Uterus (tissue), 4 donors: ENCODE results near the gene SLC15A5. TPM values are rescaled to one million over a fixed set of nuclear protein-coding genes. Genes with fewer than 3 reads are reported as not detected.

ENCODE experiments used
- DNase-seq, 2 donors: peaks; one replicate each; pipeline ENCODE4 v3.0.0-alpha.2; 2019 to 2020
- H3K27ac ChIP-seq, 2 donors: fragments of 200-600 bp; sonication (generic); 1 replicate in 1 of 2; 2 replicates in 1 of 2; pipeline ENCODE4 v1.5.1; 2016 to 2018
- H3K27me3 ChIP-seq, 2 donors: fragments of 200-600 bp; sonication (generic); one replicate each; pipeline ENCODE4 v1.5.1; 2018 to 2019; ENCODE audit warnings: control low read depth in 1 of 2
- H3K36me3 ChIP-seq, 2 donors: fragments of 200-600 bp; sonication (generic); one replicate each; pipeline ENCODE4 v1.5.1; 2019; ENCODE audit warnings: control low read depth in 1 of 2
- H3K4me1 ChIP-seq, 2 donors: fragments of 200-600 bp; sonication (generic); one replicate each; pipeline ENCODE4 v1.5.1; 2018 to 2019; ENCODE audit warnings: control low read depth in 1 of 2
- H3K4me3 ChIP-seq, 2 donors: fragments of 200-600 bp; sonication (generic); 1 replicate in 1 of 2; 2 replicates in 1 of 2; pipeline ENCODE4 v1.5.1; 2018 to 2019; ENCODE audit warnings: mild to moderate bottlenecking in 1 of 2
- H3K9me3 ChIP-seq, 2 donors: fragments of 200-600 bp; sonication (generic); one replicate each; pipeline ENCODE4 v1.5.1; 2019; ENCODE audit warnings: control low read depth in 1 of 2
- POLR2A ChIP-seq, 2 donors: fragments of 450-650 bp; IDR thresholded peaks; one replicate each; pipeline ENCODE4 v1.6.1; 2016; ENCODE audit warnings: antibody characterized with exemption in 2 of 2, mild to moderate bottlenecking in 1 of 2, moderate library complexity in 1 of 2
- intact Hi-C: fragments of 100-400 bp; cut with DNase I; formaldehyde crosslinking; loops from one replicate; pipeline ENCODE4 v1.15.1; 2023; ENCODE audit warnings: low total_unique reads
- total RNA-seq, 4 donors: library from RNA; depleted of rRNA in 3 of 4; stranded (reverse); fragments of >200 nt in 3 of 4; gene quantifications; one replicate each; pipeline versions ENCODE4 v1.1.0 to v1.2.4, GENCODE V29; 2014 to 2023
- TF ChIP-seq, protein P1 (sequence below), 4 experiments: fragments of 200-600 bp in 2 of 4; fragments of 450-650 bp in 2 of 4; sonication (generic) in 2 of 4; IDR thresholded peaks; one replicate each; pipeline ENCODE4 v1.5.1; 2016 to 2019; ENCODE audit warnings: antibody characterized with exemption in 4 of 4, mild to moderate bottlenecking in 2 of 4, moderate library complexity in 1 of 4
- donor health status: DM: yes; HTN: yes; CAD: no.

SLC15A5 gene
- total RNA-seq, 4 donors from 2014 or later: not detected

DNA sequence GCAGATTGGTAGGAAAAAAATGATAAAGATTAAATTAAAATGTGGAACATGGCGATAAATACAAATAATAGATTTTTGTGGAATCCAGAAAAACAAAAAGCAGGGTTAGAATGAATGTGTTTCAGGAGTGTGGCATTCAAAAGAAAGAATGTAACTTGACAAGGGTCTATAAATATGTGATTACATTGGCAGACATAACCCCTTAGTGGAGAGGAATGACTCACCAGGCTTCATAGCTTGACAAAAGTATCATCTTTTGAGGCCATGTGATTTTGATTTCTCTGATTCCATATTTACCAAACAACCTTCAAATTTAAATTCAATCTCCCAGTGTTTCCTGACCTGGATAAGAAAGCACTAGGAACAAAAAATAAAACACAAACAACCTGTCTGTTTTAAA is 45.5 kb upstream of the SLC15A5 start:
- TF ChIP-seq POLR2A (IDR thresholded peaks at IDR 0.05): no peak
- TF ChIP-seq, protein P1, sequence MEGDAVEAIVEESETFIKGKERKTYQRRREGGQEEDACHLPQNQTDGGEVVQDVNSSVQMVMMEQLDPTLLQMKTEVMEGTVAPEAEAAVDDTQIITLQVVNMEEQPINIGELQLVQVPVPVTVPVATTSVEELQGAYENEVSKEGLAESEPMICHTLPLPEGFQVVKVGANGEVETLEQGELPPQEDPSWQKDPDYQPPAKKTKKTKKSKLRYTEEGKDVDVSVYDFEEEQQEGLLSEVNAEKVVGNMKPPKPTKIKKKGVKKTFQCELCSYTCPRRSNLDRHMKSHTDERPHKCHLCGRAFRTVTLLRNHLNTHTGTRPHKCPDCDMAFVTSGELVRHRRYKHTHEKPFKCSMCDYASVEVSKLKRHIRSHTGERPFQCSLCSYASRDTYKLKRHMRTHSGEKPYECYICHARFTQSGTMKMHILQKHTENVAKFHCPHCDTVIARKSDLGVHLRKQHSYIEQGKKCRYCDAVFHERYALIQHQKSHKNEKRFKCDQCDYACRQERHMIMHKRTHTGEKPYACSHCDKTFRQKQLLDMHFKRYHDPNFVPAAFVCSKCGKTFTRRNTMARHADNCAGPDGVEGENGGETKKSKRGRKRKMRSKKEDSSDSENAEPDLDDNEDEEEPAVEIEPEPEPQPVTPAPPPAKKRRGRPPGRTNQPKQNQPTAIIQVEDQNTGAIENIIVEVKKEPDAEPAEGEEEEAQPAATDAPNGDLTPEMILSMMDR (IDR thresholded peaks at IDR 0.05): no peak
- H3K4me3 ChIP-seq: no peak overlapping the region
- no peaks in the 10 kb centered on the region for H3K4me1 ChIP-seq
- no peaks in the 10 kb centered on the region for H3K36me3 ChIP-seq
- H3K27ac ChIP-seq: no peak overlapping the region
- intact Hi-C loops: no loop called here
- no peak for DNase-seq
- no peaks in the 10 kb centered on the region for H3K9me3 ChIP-seq
- H3K27me3 ChIP-seq: no peaks in the 10 kb centered on the region

DNA sequence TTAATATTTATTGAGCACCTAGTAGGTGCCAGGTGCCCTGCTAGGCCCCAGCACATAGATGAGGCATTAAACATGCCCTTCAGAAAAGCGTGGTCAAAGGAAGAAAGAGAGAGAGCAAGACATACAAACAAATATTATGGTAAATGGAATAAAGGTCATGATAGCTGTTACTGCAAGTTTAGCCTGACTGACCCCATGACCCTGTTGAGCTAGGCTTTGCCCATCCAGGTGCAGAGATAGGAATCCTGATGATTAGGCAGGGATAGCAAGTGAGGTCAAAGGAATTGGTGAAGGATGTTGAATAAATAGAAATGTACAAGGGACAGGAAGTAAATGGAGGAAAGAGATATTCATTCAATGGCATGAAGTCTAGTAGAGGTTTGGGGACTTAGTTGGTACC is 33.4 kb upstream of the SLC15A5 start:
- Histone ChIP-seq H3K27me3 (no peaks in the 10 kb centered on the region), H3K36me3 (no peaks in the 10 kb centered on the region), H3K4me1 (no peaks in the 10 kb centered on the region), H3K4me3 (no peak overlapping the region), H3K9me3 (no peaks in the 10 kb centered on the region), H3K27ac (no peak overlapping the region)
- DNase-seq: no peak
- intact Hi-C loops: no loop called here
- TF ChIP-seq, protein P1 (IDR thresholded peaks at IDR 0.05): no peak
- no peak for TF ChIP-seq POLR2A (IDR thresholded peaks at IDR 0.05)

DNA sequence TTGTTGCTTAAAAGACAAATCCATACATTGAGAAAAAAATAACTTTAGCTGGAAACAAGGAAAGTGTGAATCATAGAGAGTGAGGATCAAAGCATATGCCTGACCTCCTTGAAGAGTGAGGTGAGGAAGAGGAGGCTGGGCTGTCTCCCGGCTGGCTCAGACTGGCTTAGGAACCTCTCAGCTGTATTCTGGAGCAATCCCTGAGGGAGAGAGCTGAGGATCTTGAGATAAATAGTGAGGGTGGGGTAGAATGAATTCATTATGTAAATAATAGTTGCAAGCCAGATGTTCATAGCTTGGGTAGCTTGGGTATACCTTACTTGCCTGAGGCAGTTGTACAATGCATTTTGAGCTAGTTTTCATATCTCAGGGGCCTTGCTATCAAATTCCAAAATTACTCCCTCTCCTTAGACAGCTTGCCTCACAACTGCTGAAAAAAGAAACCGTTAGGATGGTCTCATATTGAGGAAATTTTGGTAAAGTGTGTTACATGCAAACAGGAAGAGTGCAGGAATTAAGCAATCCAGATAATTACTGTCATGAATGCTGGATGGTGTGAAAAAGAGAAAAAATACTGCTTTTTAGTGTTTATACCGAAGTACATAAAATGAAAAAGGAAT is 30.5 kb upstream of the SLC15A5 start:
- Histone ChIP-seq H3K36me3 (no peaks in the 10 kb centered on the region), H3K4me3 (no peak overlapping the region), H3K4me1 (no peaks in the 10 kb centered on the region), H3K9me3 (no peaks in the 10 kb centered on the region), H3K27ac (no peak overlapping the region), H3K27me3 (no peaks in the 10 kb centered on the region)
- intact Hi-C loops: no loop called here
- no peak for TF ChIP-seq POLR2A (IDR thresholded peaks at IDR 0.05)
- TF ChIP-seq, protein P1 (IDR thresholded peaks at IDR 0.05): no peak
- no peak for DNase-seq

DNA sequence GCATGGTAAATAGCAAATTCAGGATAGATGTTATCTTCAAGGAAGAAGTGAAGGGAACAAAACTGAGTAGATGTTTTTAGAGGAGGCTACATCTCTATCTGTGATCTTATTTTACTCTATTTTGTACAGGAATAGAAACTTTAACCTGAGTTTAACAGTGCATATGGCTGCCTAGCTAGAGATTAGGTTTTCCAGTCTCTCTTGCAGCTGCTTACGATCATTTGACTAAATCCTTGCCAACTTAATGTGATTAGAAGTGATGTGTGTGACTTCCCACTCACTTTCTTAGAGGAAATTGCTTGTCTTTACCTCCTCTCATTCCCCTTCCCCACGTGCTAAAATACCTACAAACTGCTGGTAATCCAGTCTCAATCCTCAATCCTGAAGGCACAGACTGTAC is 26.5 kb upstream of the SLC15A5 start:
- DNase-seq: no peak
- intact Hi-C loops: no loop called here
- Histone ChIP-seq H3K4me3 (no peak overlapping the region), H3K27ac (no peak overlapping the region), H3K4me1 (no peaks in the 10 kb centered on the region), H3K36me3 (no peaks in the 10 kb centered on the region), H3K27me3 (no peaks in the 10 kb centered on the region), H3K9me3 (no peaks in the 10 kb centered on the region)
- TF ChIP-seq, protein P1 (IDR thresholded peaks at IDR 0.05): no peak
- TF ChIP-seq POLR2A (IDR thresholded peaks at IDR 0.05): no peak

DNA sequence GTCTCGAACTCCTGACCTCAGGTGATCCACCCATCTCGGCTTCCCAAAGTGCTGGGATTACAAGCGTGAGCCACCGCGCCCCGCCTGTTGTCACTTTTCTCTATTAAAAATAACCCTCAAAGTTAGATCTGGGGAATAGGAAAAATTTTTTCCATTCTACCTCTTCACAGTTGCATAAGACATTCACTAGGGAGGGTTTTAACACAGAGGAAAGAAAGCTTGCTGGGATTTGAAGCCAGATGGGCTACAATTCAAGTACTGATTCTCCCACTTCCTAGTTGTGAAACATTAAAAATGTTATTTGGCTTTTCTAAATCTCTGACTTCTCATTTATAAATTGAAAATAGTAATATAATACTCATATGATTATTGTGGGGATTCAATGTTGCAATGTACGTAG is 23.3 kb upstream of the SLC15A5 start:
- Histone ChIP-seq H3K4me3 (no peak overlapping the region), H3K4me1 (no peaks in the 10 kb centered on the region), H3K9me3 (no peaks in the 10 kb centered on the region), H3K36me3 (no peaks in the 10 kb centered on the region), H3K27ac (peak overlapping the region in 1 of 2 donors; percentile 50), H3K27me3 (no peaks in the 10 kb centered on the region)
- DNase-seq: peak; percentile 18 to 50
- intact Hi-C loops: no loop called here
- no peak for TF ChIP-seq POLR2A (IDR thresholded peaks at IDR 0.05)
- TF ChIP-seq, protein P1 (IDR thresholded peaks at IDR 0.05): no peak
